ENCODE measurements around the gene MMP23B.

DNA sequence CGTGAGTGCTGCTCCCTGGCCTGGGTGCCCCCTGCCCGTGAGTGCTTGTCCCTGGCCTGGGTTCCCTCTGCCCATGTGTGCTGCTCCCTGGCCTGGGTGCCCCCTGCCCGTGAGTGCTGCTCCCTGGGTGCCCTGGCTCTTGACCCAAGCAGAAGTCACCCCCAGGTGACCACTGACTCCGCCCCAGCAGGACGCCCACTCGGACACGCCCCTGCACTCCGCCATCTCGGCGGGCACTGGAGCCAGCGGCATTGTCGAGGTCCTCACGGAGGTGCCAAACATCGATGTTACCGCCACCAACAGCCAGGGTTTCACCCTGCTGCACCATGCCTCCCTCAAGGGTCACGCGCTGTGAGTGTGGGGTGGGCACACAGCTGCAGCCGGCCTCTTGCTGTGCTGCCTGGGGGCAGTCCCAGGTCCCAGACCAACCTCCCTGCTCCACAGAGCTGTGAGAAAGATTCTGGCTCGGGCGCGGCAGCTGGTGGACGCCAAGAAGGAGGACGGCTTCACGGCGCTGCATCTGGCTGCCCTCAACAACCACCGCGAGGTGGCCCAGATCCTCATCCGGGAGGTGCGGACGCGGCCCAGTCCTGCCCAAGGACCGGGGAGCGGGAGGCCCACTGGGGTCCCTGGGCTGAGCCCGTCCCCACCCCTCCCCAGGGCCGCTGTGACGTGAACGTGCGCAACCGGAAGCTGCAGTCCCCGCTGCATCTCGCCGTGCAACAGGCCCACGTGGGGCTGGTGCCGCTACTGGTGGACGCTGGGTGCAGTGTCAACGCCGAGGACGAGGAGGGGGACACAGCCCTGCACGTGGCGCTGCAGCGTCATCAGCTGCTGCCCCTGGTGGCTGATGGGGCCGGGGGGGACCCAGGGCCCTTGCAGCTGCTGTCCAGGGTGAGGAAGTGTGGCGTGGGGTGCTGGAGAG is 3.9 kb upstream of the MMP23B start:
- TF ChIP-seq POLR2A (IDR thresholded peaks at IDR 0.05; ENCODE audit: low read length) = no peak
- no peak for TF ChIP-seq GATA1 (IDR thresholded peaks at IDR 0.05; ENCODE audit: low read depth, low read length)

Data from erythroblast (primary cell).